PC-3 (cell line): ENCODE measurements around the gene SLC6A7. TPM values are rescaled to one million over a fixed set of nuclear protein-coding genes. Genes with fewer than 3 reads are reported as not detected.

Experiments used
- ATAC-seq: fragments of 200-7000 bp; cut with Tn5 transposase; 2 replicates; pipeline ENCODE4 v1.9.1; 2020; ENCODE audit warnings: mild to moderate bottlenecking, moderate library complexity
- BruUV-seq: library from RNA; stranded (reverse); fragments of 400-500 nt; replicated peaks from 2 replicates; lab custom pipeline; 2021; lab: Mats Ljungman, UMichigan
- CTCF ChIA-PET: fragments of 300-600 bp; sonication (Branson Sonifier 250); formaldehyde crosslinking; loops from one replicate; lab custom pipeline; 2022; ENCODE audit warnings: antibody characterized with exemption; lab: Charles Lee
- POLR2A ChIA-PET: fragments of 300-600 bp; sonication (Branson Sonifier 250); formaldehyde crosslinking; loops from one replicate; lab custom pipeline; 2022; ENCODE audit warnings: antibody characterized with exemption; ENCODE audit not compliant: unreplicated experiment; lab: Charles Lee
- DNase-seq: peaks from one replicate; pipeline ENCODE4 v3.0.0-alpha.2; 2015
- H2AFZ ChIP-seq: fragments of 300-600 bp; sonication (generic); 2 replicates; pipeline ENCODE4 v1.6.0; 2016; ENCODE audit warnings: antibody characterized with exemption, low read length
- H3F3A ChIP-seq: fragments of 300-600 bp; sonication (generic); one replicate; pipeline ENCODE4 v1.6.0; 2017; ENCODE audit warnings: antibody characterized with exemption, low read length, control low read depth, mild to moderate bottlenecking; ENCODE audit not compliant: unreplicated experiment
- H3K27ac ChIP-seq: fragments of 300-600 bp; sonication (generic); 2 replicates; pipeline ENCODE4 v1.5.1; 2016; ENCODE audit warnings: mild to moderate bottlenecking, low read length
- H3K27me3 ChIP-seq: fragments of 300-600 bp; sonication (generic); 2 replicates; pipeline ENCODE4 v1.6.1; 2016; ENCODE audit warnings: low read length, mixed read lengths
- H3K36me3 ChIP-seq: fragments of 300-600 bp; sonication (generic); 2 replicates; pipeline ENCODE4 v1.6.1; 2016; ENCODE audit warnings: low read depth, mixed run types, low read length, mixed read lengths
- H3K4me1 ChIP-seq: fragments of 300-600 bp; sonication (generic); 2 replicates; pipeline ENCODE4 v1.5.1; 2016; ENCODE audit warnings: low read length; ENCODE audit not compliant: insufficient read depth
- H3K4me2 ChIP-seq: fragments of 300-600 bp; sonication (generic); 2 replicates; pipeline ENCODE4 v1.6.0; 2016; ENCODE audit warnings: low read length
- H3K4me3 ChIP-seq: fragments of 300-600 bp; sonication (generic); 2 replicates; pipeline ENCODE4 v1.5.1; 2016; ENCODE audit warnings: mild to moderate bottlenecking, low read length, mixed read lengths
- H3K79me2 ChIP-seq: fragments of 300-600 bp; sonication (generic); 2 replicates; pipeline ENCODE4 v1.6.1; 2017; ENCODE audit warnings: low read length, mixed read lengths
- H3K9ac ChIP-seq: fragments of 300-600 bp; sonication (generic); 2 replicates; pipeline ENCODE4 v1.6.0; 2016; ENCODE audit warnings: mild to moderate bottlenecking, low read length
- H3K9me2 ChIP-seq: fragments of 300-600 bp; sonication (generic); replicated peaks from 2 replicates; pipeline ENCODE4 v1.6.1; 2016; ENCODE audit warnings: mixed run types, low read length, mixed read lengths
- H3K9me3 ChIP-seq: fragments of 300-600 bp; sonication (generic); 2 replicates; pipeline ENCODE4 v1.6.1; 2016; ENCODE audit warnings: low read length, mixed read lengths
- H4K20me1 ChIP-seq: fragments of 300-600 bp; sonication (generic); 2 replicates; pipeline ENCODE4 v1.6.1; 2016; ENCODE audit warnings: low read length, mixed read lengths
- CTCF ChIP-seq: fragments of 300-600 bp; sonication (generic); conservative IDR thresholded peaks from 2 replicates; pipeline ENCODE4 v1.5.1; 2017; ENCODE audit warnings: antibody characterized with exemption, low read depth, mild to moderate bottlenecking, low read length
- EZH2 ChIP-seq: fragments of 300-600 bp; sonication (generic); IDR thresholded peaks from one replicate; pipeline ENCODE4 v1.6.1; 2017; ENCODE audit warnings: antibody characterized with exemption, mild to moderate bottlenecking, low read length; ENCODE audit not compliant: unreplicated experiment
- EZH2phosphoT487 ChIP-seq: fragments of 300-600 bp; sonication (generic); IDR thresholded peaks from 2 replicates; pipeline ENCODE4 v1.6.1; 2018; ENCODE audit warnings: mild to moderate bottlenecking, antibody characterized with exemption, low read length, borderline replicate concordance
- intact Hi-C: fragments of 100-400 bp; cut with micrococcal nuclease; formaldehyde crosslinking; loops from 2 replicates; pipeline ENCODE4 v1.9.0; 2023
- total RNA-seq: library from RNA; depleted of rRNA; stranded (reverse); fragments of >200 nt; gene quantifications from 2 replicates; pipeline ENCODE4 v1.2.3, GENCODE V29; 2014

Gene SLC6A7
- total RNA-seq, 1 experiment from 2014 or later: 0.29 TPM

GRCh38 chr5:150241298-150242160 is 51.7 kb downstream of the SLC6A7 start:
- Histone ChIP-seq H2AFZ (no peak overlapping the region), H3F3A (no peaks in the 10 kb centered on the region), H3K4me3 (no peak overlapping the region), H3K4me2 (no peak overlapping the region), H3K4me1 (no peaks in the 10 kb centered on the region), H3K27ac (no peak overlapping the region), H3K9me3 (no peaks in the 10 kb centered on the region), H4K20me1 (no peaks in the 10 kb centered on the region), H3K79me2 (no peaks in the 10 kb centered on the region), H3K9me2 (no peaks in the 10 kb centered on the region), H3K36me3 (no peaks in the 10 kb centered on the region), H3K27me3 (no peaks in the 10 kb centered on the region), H3K9ac (no peak overlapping the region)
- DNase-seq (no peak), ATAC-seq (no peak)
- no peak for TF ChIP-seq EZH2phosphoT487
- TF ChIP-seq EZH2: no peak
- TF ChIP-seq CTCF: no peak
- POLR2A ChIA-PET: no interaction called here
- CTCF ChIA-PET: no interaction called here
- intact Hi-C loops: no loop called here
- no TSS peak for BruUV-seq

- Histone ChIP-seq H3K27ac (no peak overlapping the region), H3K36me3 (no peaks in the 10 kb centered on the region), H3K9me3 (no peaks in the 10 kb centered on the region), H3K4me3 (no peak overlapping the region), H3K9ac (no peak overlapping the region), H3K79me2 (no peaks in the 10 kb centered on the region), H3K4me1 (no peaks in the 10 kb centered on the region), H3F3A (no peaks in the 10 kb centered on the region), H4K20me1 (no peaks in the 10 kb centered on the region), H3K4me2 (no peak overlapping the region), H3K27me3 (no peaks in the 10 kb centered on the region), H2AFZ (no peak overlapping the region), H3K9me2 (no peaks in the 10 kb centered on the region)
- ATAC-seq (no peak), DNase-seq (no peak)
- TF ChIP-seq EZH2phosphoT487 (no peak), EZH2 (no peak), CTCF (no peak)
- no TSS peak for BruUV-seq
- POLR2A ChIA-PET: no interaction called here
- intact Hi-C loops: no loop called here
- CTCF ChIA-PET: no interaction called here
Measured at GRCh38 chr5:150242251-150242894, 52.5 kb downstream of the SLC6A7 start.

GRCh38 chr5:150243590-150243989 is 53.7 kb downstream of the SLC6A7 start:
- Histone ChIP-seq H3K9ac (no peak overlapping the region), H3K4me3 (no peak overlapping the region), H3K36me3 (no peaks in the 10 kb centered on the region), H3K27me3 (no peaks in the 10 kb centered on the region), H3K79me2 (no peaks in the 10 kb centered on the region), H2AFZ (no peak overlapping the region), H3F3A (no peaks in the 10 kb centered on the region), H3K9me2 (no peaks in the 10 kb centered on the region), H3K4me1 (no peaks in the 10 kb centered on the region), H3K27ac (no peak overlapping the region), H3K9me3 (no peaks in the 10 kb centered on the region), H3K4me2 (no peak overlapping the region), H4K20me1 (no peaks in the 10 kb centered on the region)
- ChIA-PET CTCF (no interaction called here), POLR2A (no interaction called here)
- intact Hi-C loops: no loop called here
- ATAC-seq: no peak
- no TSS peak for BruUV-seq
- no peak for TF ChIP-seq CTCF
- no peak for TF ChIP-seq EZH2phosphoT487
- TF ChIP-seq EZH2: no peak
- no peak for DNase-seq
